ENCODE results near the gene BEND3.
"Not testable (repeated sequence)": the region's sequence is repeated elsewhere in the genome, so short reads cannot be mapped to it uniquely, and the experiment has no call there.

BEND3 gene

GRCh38 chr6:107021446-107022185, 93.7 kb downstream of the BEND3 start:
- DNase-seq, result no peak

GRCh38 chr6:107020239-107020638, 95.1 kb downstream of the BEND3 start:
- DNase-seq, result no peak

- not testable (repeated sequence) for DNase-seq
Observed at GRCh38 chr6:107019628-107020027, 95.7 kb downstream of the BEND3 start.

GRCh38 chr6:107019047-107019446, 96.3 kb downstream of the BEND3 start:
- no peak for DNase-seq

All from NK-92 treated with Interleukin-12 subunit alpha and Interleukin-12 subunit beta, amount 100 ng/mL, for 24 hours (cell line).